Stimulated activated CD8-positive, alpha-beta memory T cell treated with anti-CD3 and anti-CD28 coated beads, Interleukin-12 subunit alpha, Interleukin-12 subunit beta, amount 100 ng/mL, for 1 hour (primary cell): Measurements from ENCODE around the gene MYBPC2.
"Not testable (repeated sequence)": the region's sequence is repeated elsewhere in the genome, so short reads cannot be mapped to it uniquely, and the experiment has no call there.

ENCODE experiments used
- DNase-seq: peaks from one replicate; pipeline ENCODE4 v3.0.0-alpha.2; 2020; ENCODE audit warnings: low read depth

The MYBPC2 gene

DNA sequence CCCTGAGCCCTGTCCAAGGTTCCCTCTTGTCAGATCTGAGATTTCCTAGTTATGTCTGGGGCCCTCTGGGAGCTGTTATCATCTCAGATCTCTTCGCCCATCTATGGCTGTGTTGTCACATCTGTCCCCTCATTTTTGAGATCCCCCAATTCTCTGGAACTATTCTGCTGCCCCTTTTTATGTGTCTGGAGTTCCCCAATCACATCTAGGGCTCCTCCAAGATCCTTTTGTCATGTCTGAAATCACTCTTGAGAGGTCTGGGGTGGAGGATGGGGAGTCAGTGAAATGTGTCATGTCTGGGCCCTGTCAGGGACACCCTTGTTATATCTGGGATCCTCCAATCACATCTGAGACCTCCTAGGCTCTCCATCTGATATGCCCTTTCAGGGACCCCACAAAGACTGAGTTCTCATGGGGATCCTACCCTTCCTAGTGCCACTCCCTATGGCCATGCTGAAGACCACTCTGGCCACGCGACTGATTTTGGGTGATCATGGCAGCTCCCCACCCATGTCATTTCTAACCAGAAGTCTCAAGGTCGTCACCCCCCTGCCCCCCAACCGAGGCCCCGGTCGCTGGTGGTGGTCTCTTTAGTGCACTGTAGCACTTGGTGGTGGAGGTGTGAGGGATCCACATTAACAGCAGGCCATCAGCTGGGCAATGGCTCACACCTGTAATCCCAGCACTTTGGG, 3.8 kb upstream of the MYBPC2 start:
- no peak for DNase-seq

DNA sequence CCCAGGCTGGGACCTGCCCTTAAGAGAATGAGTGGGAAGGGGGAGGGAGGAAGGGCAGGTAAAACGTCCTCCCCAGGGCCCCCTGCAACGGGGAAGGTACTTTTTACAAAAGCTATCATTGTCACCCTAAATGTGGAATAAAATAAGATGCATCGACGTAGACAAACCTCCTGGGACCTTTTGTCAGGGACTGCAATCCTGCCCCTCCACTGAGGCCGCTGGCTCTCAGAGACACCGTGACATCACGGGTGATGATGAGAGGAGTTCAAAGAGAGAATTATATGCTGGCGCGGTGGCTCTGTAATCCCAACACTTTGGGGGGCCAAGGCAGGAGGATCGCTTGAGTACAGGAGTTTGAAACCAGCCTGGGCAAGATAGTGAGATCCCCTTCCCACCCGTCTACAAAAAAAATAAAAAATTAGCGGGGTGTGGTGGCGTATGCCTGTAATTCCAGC, 1.8 kb upstream of the MYBPC2 start:
- DNase-seq = no peak

DNA sequence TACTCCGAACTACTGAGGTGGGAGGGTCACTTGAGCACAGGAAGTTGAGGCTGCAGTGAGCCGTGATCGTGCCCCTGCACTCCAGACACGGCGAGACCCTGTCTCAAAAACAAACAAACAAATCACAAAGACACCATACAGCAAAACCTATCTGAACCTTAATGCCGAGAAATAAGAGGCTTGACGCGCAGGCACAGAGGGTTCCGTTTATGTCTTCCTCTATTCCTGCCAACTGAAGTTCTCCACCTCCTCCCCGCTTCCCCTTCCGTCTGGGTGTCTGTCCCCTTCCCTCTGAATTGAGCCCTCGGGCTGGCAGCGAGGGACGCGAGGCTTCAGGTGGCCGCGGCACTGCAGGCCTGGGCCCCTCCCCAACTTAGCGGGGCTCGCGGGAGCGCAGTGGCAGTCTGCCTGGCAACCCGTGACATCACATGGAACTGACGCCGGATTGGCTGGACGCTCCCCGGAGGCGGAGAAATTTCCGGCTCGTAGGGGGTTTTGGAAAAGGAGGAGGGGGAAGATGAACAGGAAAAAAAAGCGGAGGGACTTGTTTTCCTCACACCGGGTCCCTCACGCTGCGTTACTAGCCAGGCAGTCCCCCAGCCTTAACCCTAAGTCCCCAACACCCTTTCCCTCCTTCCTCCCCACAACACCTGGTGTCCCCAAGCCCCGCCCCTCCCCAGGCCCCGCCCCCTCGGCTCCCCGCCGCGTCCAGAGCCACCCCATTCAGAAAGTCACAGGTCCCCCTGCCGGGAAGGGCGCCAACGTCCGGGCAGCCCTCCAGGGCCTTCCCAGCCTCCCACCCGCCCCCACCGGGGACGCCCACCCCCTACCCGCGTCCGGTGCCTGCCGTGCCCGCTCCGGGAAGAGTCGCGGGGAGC, 1.1 kb upstream of the MYBPC2 start:
- peak; percentile 80 for DNase-seq

- no peak for DNase-seq
These were observed 799 bp downstream of the MYBPC2 start for GRCh38 chr19:50433201-50434180.

- no peak for DNase-seq
These were observed 1.8 kb downstream of the MYBPC2 start for GRCh38 chr19:50434525-50434924.

GRCh38 chr19:50435221-50435620, 2.5 kb downstream of the MYBPC2 start:
- DNase-seq = no peak

DNA sequence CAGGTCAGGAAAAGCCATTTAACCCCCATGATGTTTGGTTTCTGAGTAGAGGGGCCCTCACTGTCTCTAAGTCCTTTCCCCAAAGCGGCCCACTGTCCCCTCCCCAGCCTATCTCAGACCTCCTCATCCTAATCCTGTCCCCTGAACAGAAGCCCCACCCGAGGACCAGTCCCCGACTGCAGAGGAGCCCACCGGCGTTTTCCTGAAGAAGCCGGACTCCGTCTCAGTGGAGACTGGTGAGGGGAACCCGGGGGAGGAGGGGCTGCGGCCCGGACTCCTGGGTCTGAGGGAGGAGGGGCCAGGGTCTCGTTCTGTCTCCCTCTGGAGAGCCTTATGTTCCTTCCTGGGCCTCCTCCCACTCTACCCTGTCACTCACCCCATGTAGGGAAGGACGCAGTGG, 2.9 kb downstream of the MYBPC2 start:
- no peak for DNase-seq

GRCh38 chr19:50437862-50438449, 5.3 kb downstream of the MYBPC2 start:
- DNase-seq = no peak

GRCh38 chr19:50439130-50439529, 6.4 kb downstream of the MYBPC2 start:
- not testable (repeated sequence) for DNase-seq

- no peak for DNase-seq
These were observed 11.4 kb downstream of the MYBPC2 start for GRCh38 chr19:50444059-50444458.

- DNase-seq = no peak
These were observed 14.4 kb downstream of the MYBPC2 start for GRCh38 chr19:50447053-50447452.

DNA sequence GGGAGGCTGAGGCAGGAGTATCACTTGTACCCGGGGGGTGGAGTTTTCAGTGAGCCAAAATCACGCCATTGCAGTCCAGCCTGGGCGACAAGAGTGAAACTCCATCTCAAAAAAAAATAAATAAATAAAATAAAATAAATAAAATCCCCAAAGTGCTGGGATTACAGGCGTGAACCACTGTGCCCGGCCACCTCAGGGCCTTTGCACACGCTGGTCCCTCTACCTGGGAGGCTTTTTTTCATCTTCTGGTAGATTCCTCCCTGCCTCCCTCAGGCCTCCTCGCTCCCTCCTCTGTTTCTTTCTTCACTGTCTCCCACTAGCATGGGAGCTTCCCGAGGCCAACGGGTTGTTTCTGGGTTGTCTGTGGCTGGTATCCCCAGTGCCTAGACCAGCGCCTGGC, 15.1 kb downstream of the MYBPC2 start:
- DNase-seq = no peak

DNA sequence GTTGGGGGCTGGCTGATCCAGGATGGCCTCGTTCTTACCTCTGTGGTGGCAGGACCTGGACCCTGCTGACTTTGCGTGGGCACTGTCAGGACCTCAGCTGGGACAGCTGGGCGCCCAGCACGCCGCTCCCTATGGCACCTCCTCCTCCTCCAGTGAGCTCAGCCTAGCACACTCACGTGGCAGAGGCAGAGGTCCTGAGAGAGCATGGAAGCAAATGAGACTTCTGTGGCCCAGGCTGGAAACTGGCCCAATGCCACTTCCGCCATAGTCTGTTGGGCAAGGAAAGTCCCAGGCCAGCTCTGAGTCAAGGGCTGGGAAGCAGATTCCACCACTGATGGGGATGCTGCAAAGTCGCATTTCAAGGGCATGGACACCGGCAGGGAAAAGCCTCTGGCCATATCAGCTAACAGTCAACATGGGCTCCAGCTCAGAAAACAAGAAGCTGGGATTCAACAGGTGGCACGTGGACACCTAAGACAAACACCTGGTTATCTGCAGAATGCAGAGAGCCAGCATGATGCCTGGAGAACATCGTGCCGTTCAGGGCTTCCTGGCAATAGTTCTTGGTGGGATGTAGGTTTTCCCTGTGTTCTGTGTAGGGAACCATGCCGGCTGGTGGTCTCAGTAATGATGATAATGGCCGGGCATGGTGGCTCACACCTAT, 16.7 kb downstream of the MYBPC2 start:
- DNase-seq = no peak

- DNase-seq = no peak
These were observed 17.9 kb downstream of the MYBPC2 start for GRCh38 chr19:50450369-50451222.

DNA sequence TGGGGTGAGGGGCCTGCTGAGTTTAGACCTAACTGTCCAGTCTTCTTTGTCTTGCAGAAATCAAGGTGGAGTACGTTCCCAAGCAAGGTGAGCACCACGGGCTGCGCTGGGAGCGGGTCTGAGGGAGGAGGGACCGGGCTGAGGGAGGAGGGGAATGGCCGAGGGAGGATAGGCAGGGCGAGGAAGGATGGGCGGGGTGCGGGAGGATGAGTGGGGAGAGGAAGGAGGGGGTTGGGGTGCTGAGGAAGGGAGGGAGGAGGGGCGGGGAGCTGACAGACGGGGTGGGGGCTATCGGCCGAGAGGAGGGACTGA, 18.5 kb downstream of the MYBPC2 start:
- DNase-seq = no peak

- no peak for DNase-seq
These were observed 20.6 kb downstream of the MYBPC2 start for GRCh38 chr19:50453243-50453642.

DNA sequence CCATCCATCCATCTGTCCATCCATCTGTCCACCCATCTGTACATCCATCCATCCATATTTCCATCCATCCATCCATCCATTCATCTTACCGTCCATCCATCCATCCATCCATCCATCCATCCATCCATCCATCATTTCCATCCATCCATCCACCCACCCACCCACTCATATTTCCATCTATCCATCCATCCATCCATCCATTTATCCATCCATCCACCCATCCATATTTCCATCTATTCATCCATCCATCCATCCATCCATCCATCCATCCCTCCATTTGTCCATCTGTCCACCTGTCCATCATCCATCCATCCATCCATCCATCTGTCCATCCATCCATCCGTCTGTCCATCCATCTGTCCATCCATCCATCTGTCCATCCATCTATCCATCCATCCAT, 23.3 kb downstream of the MYBPC2 start:
- DNase-seq = no peak

DNA sequence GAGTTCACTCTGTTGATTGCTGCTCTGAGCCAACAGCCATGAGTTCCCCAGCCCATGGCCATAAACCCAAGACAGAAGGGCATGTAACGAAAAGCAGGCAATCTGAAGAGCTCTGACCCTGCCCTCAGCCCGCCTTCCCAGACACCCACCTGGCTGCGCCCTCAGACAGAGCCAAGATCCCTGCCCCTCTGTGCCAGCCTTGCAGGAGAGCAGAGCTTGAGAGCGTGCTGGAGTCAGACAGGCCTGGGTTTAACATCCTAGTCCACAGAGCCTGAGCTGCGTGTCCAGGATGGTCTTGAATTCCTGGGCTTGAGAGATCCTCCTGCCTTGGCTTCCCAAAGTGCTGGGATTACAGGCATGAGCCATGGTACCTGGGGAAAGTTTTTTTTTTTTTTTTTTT, 24.6 kb downstream of the MYBPC2 start:
- no peak for DNase-seq

DNA sequence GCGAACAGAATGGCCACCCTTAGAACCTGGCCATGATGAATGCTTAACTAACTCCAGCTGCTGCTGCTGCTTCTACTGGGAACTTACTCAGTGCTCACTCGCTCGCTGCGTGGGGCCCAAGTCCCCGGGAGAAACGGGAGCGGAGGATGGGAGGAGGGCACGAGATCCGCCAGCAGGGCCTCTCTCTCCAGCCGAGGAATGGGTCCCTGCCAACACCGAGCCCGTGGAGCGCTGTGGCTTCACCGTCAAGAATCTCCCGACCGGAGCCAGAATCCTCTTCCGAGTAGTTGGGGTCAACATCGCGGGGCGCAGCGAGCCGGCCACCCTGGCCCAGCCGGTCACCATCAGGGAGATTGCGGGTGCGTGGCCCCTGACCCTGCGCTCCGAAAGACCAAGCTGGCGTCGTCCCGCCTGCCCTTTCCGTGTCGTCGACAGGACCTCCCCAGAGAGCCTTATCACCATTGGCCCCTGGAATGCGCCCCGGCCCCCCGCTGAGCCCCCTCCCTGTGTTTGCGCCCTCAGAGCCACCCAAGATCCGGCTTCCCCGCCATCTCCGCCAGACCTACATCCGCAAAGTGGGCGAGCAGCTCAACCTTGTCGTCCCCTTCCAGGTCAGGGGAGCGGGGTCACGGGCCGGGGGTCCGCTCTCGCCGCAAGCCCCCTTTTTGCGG, 25.8 kb downstream of the MYBPC2 start:
- DNase-seq = no peak

- DNase-seq = no peak
These were observed 26.4 kb downstream of the MYBPC2 start for GRCh38 chr19:50459067-50459456.
